GM12878 (cell line): ENCODE data around the gene OR4D2. TPM values are rescaled to one million over a fixed set of nuclear protein-coding genes. Genes with fewer than 3 reads are reported as not detected.

ENCODE experiments used
- ATAC-seq: fragments of 200-7000 bp; cut with Tn5 transposase; 3 replicates; pipeline ENCODE4 v1.9.1; 2020; ENCODE audit warnings: mild to moderate bottlenecking, moderate library complexity
- BruUV-seq: library from RNA; stranded (reverse); fragments of 400-500 nt; replicated peaks from 2 replicates; lab custom pipeline; 2021; lab: Mats Ljungman, UMichigan
- CTCF ChIA-PET: fragments of 300-600 bp; sonication (Branson Sonifier 250); formaldehyde crosslinking; extraction: SDS; loops from one replicate; lab custom pipeline; 2021; ENCODE audit warnings: inconsistent platforms; lab: Yijun Ruan, JAX
- POLR2A ChIA-PET: fragments of 350-600 bp; formaldehyde crosslinking; extraction: SDS; loops from one replicate; lab custom pipeline; 2021; ENCODE audit warnings: inconsistent platforms; lab: Charles Lee
- RAD21 ChIA-PET: fragments of 300-600 bp; sonication (Branson Sonifier 250); formaldehyde crosslinking; loops from one replicate; lab custom pipeline; 2023; ENCODE audit warnings: antibody characterized with exemption; ENCODE audit not compliant: unreplicated experiment; lab: Charles Lee
- SMC1A ChIA-PET: fragments of 300-600 bp; sonication (Branson Sonifier 250); formaldehyde crosslinking; loops from one replicate; lab custom pipeline; 2023; ENCODE audit not compliant: unreplicated experiment, uncharacterized antibody; lab: Charles Lee
- DNase-seq: peaks from one replicate; pipeline ENCODE4 v3.0.0-alpha.2; 2011; ENCODE audit warnings: low read depth, low spot score
- FAIRE-seq: peaks from 3 replicates; lab custom pipeline; 2011; peaks lifted over from hg19 to GRCh38; lab: Jason Lieb, UNC
- H2AFZ ChIP-seq: 2 replicates; pipeline ENCODE4 v1.6.0; 2011; ENCODE audit warnings: low read depth, low read length, control low read depth; ENCODE audit not compliant: control insufficient read depth
- H3K27ac ChIP-seq: 2 replicates; pipeline ENCODE4 v1.5.1; 2011; ENCODE audit warnings: control low read depth; ENCODE audit not compliant: control insufficient read depth, insufficient read depth
- H3K27me3 ChIP-seq, 2 experiments: replicated peaks in 1 of 2; 2 replicates each; pipeline versions ENCODE4 v1.6.0 to v1.6.1; 2011; ENCODE audit warnings: low read length in 1 of 2; ENCODE audit not compliant: control insufficient read depth in 2 of 2, insufficient read depth in 2 of 2
- H3K36me3 ChIP-seq, 2 experiments: 2 replicates each; pipeline ENCODE4 v1.5.1; 2011; ENCODE audit warnings: low read length in 1 of 2; ENCODE audit not compliant: control insufficient read depth in 2 of 2, insufficient read depth in 2 of 2
- H3K4me1 ChIP-seq: 2 replicates; pipeline ENCODE4 v1.6.1; 2011; ENCODE audit warnings: mild to moderate bottlenecking, low read length, moderate library complexity, mixed read lengths; ENCODE audit not compliant: control insufficient read depth, insufficient read depth
- H3K4me2 ChIP-seq: 2 replicates; pipeline ENCODE4 v1.6.0; 2011; ENCODE audit warnings: control low read depth; ENCODE audit not compliant: control insufficient read depth, insufficient read depth
- H3K4me3 ChIP-seq: fragments of 200-600 bp; sonication (generic); 2 replicates; pipeline ENCODE4 v1.5.1; 2016
- H3K79me2 ChIP-seq: 2 replicates; pipeline ENCODE4 v1.6.0; 2011; ENCODE audit warnings: low read length; ENCODE audit not compliant: control insufficient read depth, insufficient read depth
- H3K9ac ChIP-seq: 2 replicates; pipeline ENCODE4 v1.8.0; 2011; ENCODE audit warnings: low read length, control low read depth, mixed read lengths; ENCODE audit not compliant: control insufficient read depth, insufficient read depth
- H3K9me3 ChIP-seq: replicated peaks from 3 replicates; pipeline ENCODE4 v1.5.1; 2011; ENCODE audit warnings: mild to moderate bottlenecking, low read length; ENCODE audit not compliant: control insufficient read depth, insufficient read depth
- H4K20me1 ChIP-seq: 2 replicates; pipeline ENCODE4 v1.6.0; 2011; ENCODE audit not compliant: control insufficient read depth, insufficient read depth
- IRF4 ChIP-seq: IDR thresholded peaks from 2 replicates; pipeline ENCODE4 v1.6.1; 2011; ENCODE audit warnings: low read depth, low read length
- JUND ChIP-seq: IDR thresholded peaks from 2 replicates; pipeline ENCODE4 v1.6.1; 2012; ENCODE audit warnings: low read depth, mild to moderate bottlenecking, low read length, improper control_type of control experiment, moderate library complexity
- MXI1 ChIP-seq: fragments of 150-350 bp; IDR thresholded peaks from 2 replicates; pipeline ENCODE4 v1.6.1; 2011; ENCODE audit warnings: low read depth, mild to moderate bottlenecking, inconsistent platforms, low read length, improper control_type of control experiment
- MYB ChIP-seq: fragments of 150-350 bp; IDR thresholded peaks from 2 replicates; pipeline ENCODE4 v1.6.1; 2014; ENCODE audit warnings: mild to moderate bottlenecking, low read depth, low read length, borderline replicate concordance
- PKNOX1 ChIP-seq: fragments of 450-650 bp; IDR thresholded peaks from 2 replicates; pipeline ENCODE4 v1.6.1; 2016; ENCODE audit warnings: mild to moderate bottlenecking
- REST ChIP-seq: IDR thresholded peaks from 2 replicates; pipeline ENCODE4 v1.6.1; 2012; ENCODE audit warnings: mild to moderate bottlenecking, low read depth, low read length
- TARDBP ChIP-seq: IDR thresholded peaks from 2 replicates; pipeline ENCODE4 v1.6.1; 2016; ENCODE audit warnings: borderline replicate concordance
- TCF12 ChIP-seq: IDR thresholded peaks from 2 replicates; pipeline ENCODE4 v1.6.1; 2011; ENCODE audit warnings: low read depth, mild to moderate bottlenecking, low read length
- YY1 ChIP-seq: IDR thresholded peaks from 2 replicates; pipeline ENCODE4 v1.6.1; 2011; ENCODE audit warnings: low read depth, mild to moderate bottlenecking, low read length
- ZNF217 ChIP-seq: fragments of 450-650 bp; IDR thresholded peaks from 2 replicates; pipeline ENCODE4 v1.6.1; 2017; ENCODE audit warnings: antibody characterized with exemption, mild to moderate bottlenecking
- WGBS: methylation state at CpG from one replicate; pipeline ENCODE4 v1.1.6; 2016; ENCODE audit warnings: low lambda C conversion rate; ENCODE audit not compliant: insufficient replicate concordance, insufficient coverage; ENCODE audit errors: missing lambda C conversion rate; 5-methylcytosine and 5-hydroxymethylcytosine counted together
- in situ Hi-C: fragments of 300-500 bp; cut with MboI; formaldehyde crosslinking; loops from 9 replicates; pipeline ENCODE4 v1.14.3; 2018; ENCODE audit warnings: mixed read lengths
- intact Hi-C: fragments of 100-400 bp; cut with micrococcal nuclease; formaldehyde crosslinking; loops from one replicate; pipeline ENCODE4 v1.14.2; 2022; ENCODE audit not compliant: unreplicated experiment
- polyA plus RNA-seq, 11 experiments: library from polyadenylated mRNA; depleted of rRNA in 4 of 11; unstranded in 6 of 11; stranded (reverse) in 5 of 11; fragments of >200 nt; fragmentation: Nextera tagmentation in 4 of 11; fragmentation: Illumina TruSeq in 1 of 11; extraction: Ambion mirVana in 4 of 11; extraction: Trizol in 1 of 11; gene quantifications; 1 replicate in 1 of 11; 2 replicates in 10 of 11; pipeline versions ENCODE4 v1.2.1 to v1.2.3, GENCODE V29; 2011 to 2016; ENCODE audit warnings: inconsistent platforms in 2 of 11, missing spikeins in 2 of 11, low read depth in 1 of 11
- total RNA-seq, 4 experiments: library from RNA; depleted of rRNA in 3 of 4; stranded (reverse); fragments of >200 nt in 3 of 4; fragmentation: Illumina TruSeq in 1 of 4; extraction: Trizol in 1 of 4; gene quantifications; 2 replicates each; pipeline versions ENCODE4 v1.2.1 to v1.2.3, GENCODE V29; 2013 to 2021
- TF ChIP-seq, protein P1 (sequence below): fragments of 450-650 bp; IDR thresholded peaks from 2 replicates; pipeline ENCODE4 v1.6.1; 2017; ENCODE audit warnings: mild to moderate bottlenecking, moderate library complexity
- TF ChIP-seq, protein P2 (sequence below): fragments of 450-650 bp; formaldehyde crosslinking; IDR thresholded peaks from 2 replicates; pipeline ENCODE4 v1.4.0; 2020; ENCODE audit warnings: mild to moderate bottlenecking, moderate library complexity

The OR4D2 gene
- total and polyA plus RNA-seq, 10 of the 15 experiments (the other 5 are each of a cell fraction or from before 2014, with no cell fraction given) = 0.04 TPM; not detected in 9

DNA sequence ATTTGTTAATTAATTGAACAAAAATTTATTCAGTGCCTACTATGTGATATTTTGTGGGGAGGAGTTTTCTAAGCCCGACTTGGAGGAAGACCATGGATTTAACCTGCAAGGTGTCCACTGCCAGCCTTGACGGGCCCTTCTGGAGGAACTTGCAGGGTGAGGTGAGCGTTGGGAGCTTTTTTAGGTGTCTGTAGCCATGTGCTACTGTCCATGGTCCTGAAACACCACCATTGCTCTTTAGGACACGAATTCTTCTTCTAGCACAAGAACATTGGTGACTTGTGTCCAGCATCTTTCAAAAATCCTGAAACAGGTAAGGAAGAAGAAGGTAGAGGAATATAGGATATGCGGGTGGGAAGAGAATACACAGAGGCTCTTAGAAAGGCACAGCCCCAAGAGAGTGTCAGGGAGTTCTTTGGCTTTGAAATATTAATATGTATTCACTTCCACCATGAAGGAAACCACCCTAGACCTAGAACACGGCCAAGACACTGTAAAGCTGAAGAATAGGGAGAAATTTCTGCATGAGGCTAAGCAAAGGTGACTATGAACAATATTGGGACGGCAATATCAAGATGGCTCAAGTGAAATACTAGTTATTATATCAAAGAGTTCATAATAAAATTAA, 46.5 kb upstream of the OR4D2 start:
- Histone ChIP-seq H3K36me3 (no peaks in the 10 kb centered on the region), H4K20me1 (no peaks in the 10 kb centered on the region), H3K4me1 (no peaks in the 10 kb centered on the region), H3K9me3 (no peaks in the 10 kb centered on the region), H3K9ac (no peak overlapping the region), H3K27me3 (no peaks in the 10 kb centered on the region), H3K27ac (no peak overlapping the region), H3K79me2 (no peaks in the 10 kb centered on the region), H2AFZ (no peak overlapping the region), H3K4me2 (no peak overlapping the region), H3K4me3 (no peak overlapping the region)
- DNase-seq (no peak), ATAC-seq (no peak), FAIRE-seq (peak; percentile 23)
- POLR2A ChIA-PET = no interaction called here
- RAD21 ChIA-PET = no interaction called here
- CTCF ChIA-PET = no interaction called here
- intact Hi-C loops (no loop called here), in situ Hi-C loops (no loop called here)
- WGBS = 25% methylated on average over 7 of the region's 7 CpGs
- SMC1A ChIA-PET = no interaction called here
- no TSS peak for BruUV-seq
- TF ChIP-seq PKNOX1 (no peak), MYB (no peak), MXI1 (no peak), ZNF217 (no peak), TCF12 (no peak), JUND (no peak), REST (peak; percentile 98), TARDBP (no peak), IRF4 (no peak), YY1 (0 out of 2 replicates have a peak, but pooled peaks have one; percentile 25)
- TF ChIP-seq, protein P1, sequence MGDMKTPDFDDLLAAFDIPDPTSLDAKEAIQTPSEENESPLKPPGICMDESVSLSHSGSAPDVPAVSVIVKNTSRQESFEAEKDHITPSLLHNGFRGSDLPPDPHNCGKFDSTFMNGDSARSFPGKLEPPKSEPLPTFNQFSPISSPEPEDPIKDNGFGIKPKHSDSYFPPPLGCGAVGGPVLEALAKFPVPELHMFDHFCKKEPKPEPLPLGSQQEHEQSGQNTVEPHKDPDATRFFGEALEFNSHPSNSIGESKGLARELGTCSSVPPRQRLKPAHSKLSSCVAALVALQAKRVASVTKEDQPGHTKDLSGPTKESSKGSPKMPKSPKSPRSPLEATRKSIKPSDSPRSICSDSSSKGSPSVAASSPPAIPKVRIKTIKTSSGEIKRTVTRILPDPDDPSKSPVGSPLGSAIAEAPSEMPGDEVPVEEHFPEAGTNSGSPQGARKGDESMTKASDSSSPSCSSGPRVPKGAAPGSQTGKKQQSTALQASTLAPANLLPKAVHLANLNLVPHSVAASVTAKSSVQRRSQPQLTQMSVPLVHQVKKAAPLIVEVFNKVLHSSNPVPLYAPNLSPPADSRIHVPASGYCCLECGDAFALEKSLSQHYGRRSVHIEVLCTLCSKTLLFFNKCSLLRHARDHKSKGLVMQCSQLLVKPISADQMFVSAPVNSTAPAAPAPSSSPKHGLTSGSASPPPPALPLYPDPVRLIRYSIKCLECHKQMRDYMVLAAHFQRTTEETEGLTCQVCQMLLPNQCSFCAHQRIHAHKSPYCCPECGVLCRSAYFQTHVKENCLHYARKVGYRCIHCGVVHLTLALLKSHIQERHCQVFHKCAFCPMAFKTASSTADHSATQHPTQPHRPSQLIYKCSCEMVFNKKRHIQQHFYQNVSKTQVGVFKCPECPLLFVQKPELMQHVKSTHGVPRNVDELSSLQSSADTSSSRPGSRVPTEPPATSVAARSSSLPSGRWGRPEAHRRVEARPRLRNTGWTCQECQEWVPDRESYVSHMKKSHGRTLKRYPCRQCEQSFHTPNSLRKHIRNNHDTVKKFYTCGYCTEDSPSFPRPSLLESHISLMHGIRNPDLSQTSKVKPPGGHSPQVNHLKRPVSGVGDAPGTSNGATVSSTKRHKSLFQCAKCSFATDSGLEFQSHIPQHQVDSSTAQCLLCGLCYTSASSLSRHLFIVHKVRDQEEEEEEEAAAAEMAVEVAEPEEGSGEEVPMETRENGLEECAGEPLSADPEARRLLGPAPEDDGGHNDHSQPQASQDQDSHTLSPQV = no peak
- TF ChIP-seq, protein P2, sequence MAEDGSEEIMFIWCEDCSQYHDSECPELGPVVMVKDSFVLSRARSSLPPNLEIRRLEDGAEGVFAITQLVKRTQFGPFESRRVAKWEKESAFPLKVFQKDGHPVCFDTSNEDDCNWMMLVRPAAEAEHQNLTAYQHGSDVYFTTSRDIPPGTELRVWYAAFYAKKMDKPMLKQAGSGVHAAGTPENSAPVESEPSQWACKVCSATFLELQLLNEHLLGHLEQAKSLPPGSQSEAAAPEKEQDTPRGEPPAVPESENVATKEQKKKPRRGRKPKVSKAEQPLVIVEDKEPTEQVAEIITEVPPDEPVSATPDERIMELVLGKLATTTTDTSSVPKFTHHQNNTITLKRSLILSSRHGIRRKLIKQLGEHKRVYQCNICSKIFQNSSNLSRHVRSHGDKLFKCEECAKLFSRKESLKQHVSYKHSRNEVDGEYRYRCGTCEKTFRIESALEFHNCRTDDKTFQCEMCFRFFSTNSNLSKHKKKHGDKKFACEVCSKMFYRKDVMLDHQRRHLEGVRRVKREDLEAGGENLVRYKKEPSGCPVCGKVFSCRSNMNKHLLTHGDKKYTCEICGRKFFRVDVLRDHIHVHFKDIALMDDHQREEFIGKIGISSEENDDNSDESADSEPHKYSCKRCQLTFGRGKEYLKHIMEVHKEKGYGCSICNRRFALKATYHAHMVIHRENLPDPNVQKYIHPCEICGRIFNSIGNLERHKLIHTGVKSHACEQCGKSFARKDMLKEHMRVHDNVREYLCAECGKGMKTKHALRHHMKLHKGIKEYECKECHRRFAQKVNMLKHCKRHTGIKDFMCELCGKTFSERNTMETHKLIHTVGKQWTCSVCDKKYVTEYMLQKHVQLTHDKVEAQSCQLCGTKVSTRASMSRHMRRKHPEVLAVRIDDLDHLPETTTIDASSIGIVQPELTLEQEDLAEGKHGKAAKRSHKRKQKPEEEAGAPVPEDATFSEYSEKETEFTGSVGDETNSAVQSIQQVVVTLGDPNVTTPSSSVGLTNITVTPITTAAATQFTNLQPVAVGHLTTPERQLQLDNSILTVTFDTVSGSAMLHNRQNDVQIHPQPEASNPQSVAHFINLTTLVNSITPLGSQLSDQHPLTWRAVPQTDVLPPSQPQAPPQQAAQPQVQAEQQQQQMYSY = no peak
